HG02884 (cell line): ENCODE results near the gene TNRC6C.
"Not testable (repeated sequence)": the region's sequence is repeated elsewhere in the genome, so short reads cannot be mapped to it uniquely, and the experiment has no call there.

ENCODE experiments used
- ATAC-seq: cut with Tn5 transposase; IDR thresholded peaks from one replicate; pipeline ENCODE4 v1.9.1; 2021; ENCODE audit warnings: mild to moderate bottlenecking, moderate library complexity; ENCODE audit not compliant: unreplicated experiment

The TNRC6C gene

GRCh38 chr17:78110363-78111015 is 152.0 kb downstream of the TNRC6C start:
- no peak for ATAC-seq

GRCh38 chr17:78111016-78111726 is 152.7 kb downstream of the TNRC6C start:
- no peak for ATAC-seq

GRCh38 chr17:78111727-78112517 is 153.4 kb downstream of the TNRC6C start:
- no peak for ATAC-seq

GRCh38 chr17:78112518-78113471 is 154.3 kb downstream of the TNRC6C start:
- ATAC-seq = no peak

- no peak for ATAC-seq
These were observed 155.6 kb downstream of the TNRC6C start for GRCh38 chr17:78113804-78114785.

GRCh38 chr17:78114831-78115723 is 156.6 kb downstream of the TNRC6C start:
- ATAC-seq = no peak

GRCh38 chr17:78115803-78116202 is 157.3 kb downstream of the TNRC6C start:
- ATAC-seq = not testable (repeated sequence)

- ATAC-seq = no peak
These were observed 157.9 kb downstream of the TNRC6C start for GRCh38 chr17:78116411-78116810.

- ATAC-seq = no peak
These were observed 158.8 kb downstream of the TNRC6C start for GRCh38 chr17:78117027-78117981.

GRCh38 chr17:78118801-78119241 is 160.3 kb downstream of the TNRC6C start:
- no peak for ATAC-seq

- no peak for ATAC-seq
These were observed 162.0 kb downstream of the TNRC6C start for GRCh38 chr17:78120537-78120936.

GRCh38 chr17:78120971-78121800 is 162.7 kb downstream of the TNRC6C start:
- ATAC-seq = no peak

- ATAC-seq = no peak
These were observed 163.3 kb downstream of the TNRC6C start for GRCh38 chr17:78121801-78122215.

GRCh38 chr17:78122216-78122930 is 163.9 kb downstream of the TNRC6C start:
- no peak for ATAC-seq

- no peak for ATAC-seq
These were observed 164.4 kb downstream of the TNRC6C start for GRCh38 chr17:78122931-78123249.
